ENCODE measurements around the gene ALAD. TPM values are rescaled to one million over a fixed set of nuclear protein-coding genes. Genes with fewer than 3 reads are reported as not detected.

The ALAD gene
- polyA plus RNA-seq, 1 donor from 2014 or later = 42.9 TPM

DNA sequence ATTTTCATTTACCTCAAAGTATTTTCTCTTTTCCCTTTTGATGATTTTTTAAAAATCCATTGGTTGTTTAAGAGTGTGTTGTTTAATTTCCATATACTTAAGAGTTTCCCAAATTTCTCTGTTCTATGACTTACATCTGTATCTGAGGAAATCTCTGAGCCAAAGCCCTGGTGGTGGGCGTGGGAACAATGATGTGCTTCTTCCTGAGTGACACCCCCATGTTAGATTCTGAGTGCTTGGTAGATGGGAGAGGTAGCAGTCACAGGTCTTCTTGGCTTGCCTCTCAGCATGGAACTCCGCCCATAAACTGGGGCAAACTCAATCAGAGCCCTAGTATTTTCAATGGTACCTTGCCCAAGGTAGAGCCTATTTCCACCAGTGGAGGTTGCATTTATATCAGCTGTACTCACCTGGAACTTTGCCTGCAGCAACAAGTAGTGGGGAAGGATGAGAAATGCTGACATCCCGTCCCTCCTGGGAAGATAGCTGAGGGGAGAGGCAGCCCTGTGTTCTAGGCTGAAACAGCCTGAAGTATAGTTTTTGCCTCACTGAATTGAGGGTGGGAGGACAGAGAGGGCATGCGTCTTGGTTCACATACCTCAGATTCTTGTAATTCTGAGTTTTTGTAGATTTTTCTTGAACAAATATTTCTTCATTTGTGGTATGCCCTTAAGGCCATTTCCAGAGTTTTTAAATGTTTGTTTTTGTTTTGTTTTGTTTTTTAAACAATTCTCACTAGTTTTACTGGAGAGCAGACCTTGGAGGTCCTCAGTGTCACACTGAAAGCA lies 35.8 kb upstream of the ALAD start:
- Histone ChIP-seq H3F3A (ENCODE audit: insufficient read depth, low read length, poor library complexity, severe bottlenecking) (no peaks in the 10 kb centered on the region), H3K9me3 (ENCODE audit: low read length) (no peaks in the 10 kb centered on the region), H3K4me2 (ENCODE audit: low read length) (no peak overlapping the region), H3K27me3 (ENCODE audit: insufficient read depth, low read depth, low read length) (no peaks in the 10 kb centered on the region), H3K27ac (ENCODE audit: low read length) (no peak overlapping the region), H3K79me2 (replicated peaks; ENCODE audit: insufficient read depth, low read length) (no peaks in the 10 kb centered on the region), H3K9ac (ENCODE audit: low read length) (no peak overlapping the region), H4K20me1 (ENCODE audit: insufficient read depth) (no peaks in the 10 kb centered on the region), H3K4me3 (ENCODE audit: low read length) (no peak overlapping the region), H2AFZ (ENCODE audit: low read depth, low read length) (no peak overlapping the region), H3K9me2 (ENCODE audit: insufficient read depth, low read length) (no peaks in the 10 kb centered on the region), H3K36me3 (ENCODE audit: insufficient read depth, low read length) (no peaks in the 10 kb centered on the region)
- no peak for TF ChIP-seq RAD21 (conservative IDR thresholded peaks at IDR 0.05)
- TF ChIP-seq, protein P1, sequence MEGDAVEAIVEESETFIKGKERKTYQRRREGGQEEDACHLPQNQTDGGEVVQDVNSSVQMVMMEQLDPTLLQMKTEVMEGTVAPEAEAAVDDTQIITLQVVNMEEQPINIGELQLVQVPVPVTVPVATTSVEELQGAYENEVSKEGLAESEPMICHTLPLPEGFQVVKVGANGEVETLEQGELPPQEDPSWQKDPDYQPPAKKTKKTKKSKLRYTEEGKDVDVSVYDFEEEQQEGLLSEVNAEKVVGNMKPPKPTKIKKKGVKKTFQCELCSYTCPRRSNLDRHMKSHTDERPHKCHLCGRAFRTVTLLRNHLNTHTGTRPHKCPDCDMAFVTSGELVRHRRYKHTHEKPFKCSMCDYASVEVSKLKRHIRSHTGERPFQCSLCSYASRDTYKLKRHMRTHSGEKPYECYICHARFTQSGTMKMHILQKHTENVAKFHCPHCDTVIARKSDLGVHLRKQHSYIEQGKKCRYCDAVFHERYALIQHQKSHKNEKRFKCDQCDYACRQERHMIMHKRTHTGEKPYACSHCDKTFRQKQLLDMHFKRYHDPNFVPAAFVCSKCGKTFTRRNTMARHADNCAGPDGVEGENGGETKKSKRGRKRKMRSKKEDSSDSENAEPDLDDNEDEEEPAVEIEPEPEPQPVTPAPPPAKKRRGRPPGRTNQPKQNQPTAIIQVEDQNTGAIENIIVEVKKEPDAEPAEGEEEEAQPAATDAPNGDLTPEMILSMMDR (IDR thresholded peaks at IDR 0.05; ENCODE audit: poor library complexity, severe bottlenecking) = no peak
- no peak for TF ChIP-seq EZH2 (IDR thresholded peaks at IDR 0.05; ENCODE audit: borderline replicate concordance, insufficient read depth, low read length, poor library complexity, severe bottlenecking)
- TF ChIP-seq SMC3 (conservative IDR thresholded peaks at IDR 0.05; ENCODE audit: poor library complexity) = no peak
- TF ChIP-seq POLR2AphosphoS5 (IDR thresholded peaks at IDR 0.05) = no peak
- TF ChIP-seq, protein P2, sequence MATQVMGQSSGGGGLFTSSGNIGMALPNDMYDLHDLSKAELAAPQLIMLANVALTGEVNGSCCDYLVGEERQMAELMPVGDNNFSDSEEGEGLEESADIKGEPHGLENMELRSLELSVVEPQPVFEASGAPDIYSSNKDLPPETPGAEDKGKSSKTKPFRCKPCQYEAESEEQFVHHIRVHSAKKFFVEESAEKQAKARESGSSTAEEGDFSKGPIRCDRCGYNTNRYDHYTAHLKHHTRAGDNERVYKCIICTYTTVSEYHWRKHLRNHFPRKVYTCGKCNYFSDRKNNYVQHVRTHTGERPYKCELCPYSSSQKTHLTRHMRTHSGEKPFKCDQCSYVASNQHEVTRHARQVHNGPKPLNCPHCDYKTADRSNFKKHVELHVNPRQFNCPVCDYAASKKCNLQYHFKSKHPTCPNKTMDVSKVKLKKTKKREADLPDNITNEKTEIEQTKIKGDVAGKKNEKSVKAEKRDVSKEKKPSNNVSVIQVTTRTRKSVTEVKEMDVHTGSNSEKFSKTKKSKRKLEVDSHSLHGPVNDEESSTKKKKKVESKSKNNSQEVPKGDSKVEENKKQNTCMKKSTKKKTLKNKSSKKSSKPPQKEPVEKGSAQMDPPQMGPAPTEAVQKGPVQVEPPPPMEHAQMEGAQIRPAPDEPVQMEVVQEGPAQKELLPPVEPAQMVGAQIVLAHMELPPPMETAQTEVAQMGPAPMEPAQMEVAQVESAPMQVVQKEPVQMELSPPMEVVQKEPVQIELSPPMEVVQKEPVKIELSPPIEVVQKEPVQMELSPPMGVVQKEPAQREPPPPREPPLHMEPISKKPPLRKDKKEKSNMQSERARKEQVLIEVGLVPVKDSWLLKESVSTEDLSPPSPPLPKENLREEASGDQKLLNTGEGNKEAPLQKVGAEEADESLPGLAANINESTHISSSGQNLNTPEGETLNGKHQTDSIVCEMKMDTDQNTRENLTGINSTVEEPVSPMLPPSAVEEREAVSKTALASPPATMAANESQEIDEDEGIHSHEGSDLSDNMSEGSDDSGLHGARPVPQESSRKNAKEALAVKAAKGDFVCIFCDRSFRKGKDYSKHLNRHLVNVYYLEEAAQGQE (IDR thresholded peaks at IDR 0.05; ENCODE audit: borderline replicate concordance) = no peak
- no peak for TF ChIP-seq TAF1 (IDR thresholded peaks at IDR 0.05; ENCODE audit: low read depth)
- no peak for TF ChIP-seq EP300 (conservative IDR thresholded peaks at IDR 0.05; ENCODE audit: poor library complexity, severe bottlenecking)
- TF ChIP-seq MXI1 (conservative IDR thresholded peaks at IDR 0.05; ENCODE audit: poor library complexity, severe bottlenecking) = no peak

DNA sequence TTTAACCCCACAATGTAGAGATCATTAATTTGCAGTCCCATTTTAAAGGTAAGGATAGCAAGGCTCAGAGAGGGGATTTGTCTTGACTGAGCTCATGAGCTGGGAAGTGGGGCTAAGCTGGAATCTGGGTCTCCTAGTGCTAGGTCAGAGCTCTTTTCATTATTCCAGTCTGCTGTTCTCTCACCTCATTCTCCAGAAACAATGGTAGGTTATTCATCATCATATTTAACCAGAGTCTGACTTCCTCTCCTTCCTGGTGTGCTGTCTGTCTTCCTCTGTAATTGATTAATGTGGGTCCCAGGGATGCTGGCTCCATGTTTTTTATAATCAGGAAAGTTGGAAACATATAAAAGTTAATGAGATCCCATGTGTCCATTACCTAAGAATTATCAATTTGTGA lies 30.1 kb upstream of the ALAD start:
- Histone ChIP-seq H3F3A (ENCODE audit: insufficient read depth, low read length, poor library complexity, severe bottlenecking) (no peaks in the 10 kb centered on the region), H3K27me3 (ENCODE audit: insufficient read depth, low read depth, low read length) (no peaks in the 10 kb centered on the region), H3K4me2 (ENCODE audit: low read length) (no peak overlapping the region), H2AFZ (ENCODE audit: low read depth, low read length) (no peak overlapping the region), H3K9me2 (ENCODE audit: insufficient read depth, low read length) (no peaks in the 10 kb centered on the region), H4K20me1 (ENCODE audit: insufficient read depth) (no peaks in the 10 kb centered on the region), H3K27ac (ENCODE audit: low read length) (no peak overlapping the region), H3K79me2 (replicated peaks; ENCODE audit: insufficient read depth, low read length) (no peaks in the 10 kb centered on the region), H3K9ac (ENCODE audit: low read length) (no peak overlapping the region), H3K4me3 (ENCODE audit: low read length) (no peak overlapping the region), H3K36me3 (ENCODE audit: insufficient read depth, low read length) (no peaks in the 10 kb centered on the region), H3K9me3 (ENCODE audit: low read length) (no peaks in the 10 kb centered on the region)
- TF ChIP-seq SMC3 (conservative IDR thresholded peaks at IDR 0.05; ENCODE audit: poor library complexity) = no peak
- no peak for TF ChIP-seq MXI1 (conservative IDR thresholded peaks at IDR 0.05; ENCODE audit: poor library complexity, severe bottlenecking)
- TF ChIP-seq, protein P1 (IDR thresholded peaks at IDR 0.05; ENCODE audit: poor library complexity, severe bottlenecking) = no peak
